ENCODE measurements around the gene SLF2.

The SLF2 gene

GRCh38 chr10:100982916-100983830, 70.4 kb downstream of the SLF2 start:
- no peak for DNase-seq

GRCh38 chr10:100983868-100984671, 71.3 kb downstream of the SLF2 start:
- DNase-seq, result no peak

- DNase-seq, result no peak
Measured at GRCh38 chr10:100984672-100985177, 72.0 kb downstream of the SLF2 start.

- no peak for DNase-seq
Measured at GRCh38 chr10:100985336-100985735, 72.6 kb downstream of the SLF2 start.

GRCh38 chr10:100986623-100986951, 73.8 kb downstream of the SLF2 start:
- no peak for DNase-seq

GRCh38 chr10:100986952-100987684, 74.4 kb downstream of the SLF2 start, which contains the start of the genes MRPL43 and TWNK:
TSS of gene MRPL43 (minus strand) at chr10:100987497. CDS start at chr10:100987443, 54 bp downstream.
TSS of gene TWNK (plus strand) at chr10:100987543. CDS start at chr10:100988211, 668 bp downstream.
- peak; percentile 36 for DNase-seq

- no peak for DNase-seq
Measured at GRCh38 chr10:100987685-100988049, 74.9 kb downstream of the SLF2 start.

- no peak for DNase-seq
Measured at GRCh38 chr10:100988166-100988565, 75.4 kb downstream of the SLF2 start.

GRCh38 chr10:100989088-100989487, 76.3 kb downstream of the SLF2 start:
- DNase-seq, result no peak

- DNase-seq, result peak; percentile 5
Measured at GRCh38 chr10:100993986-100994708, 81.4 kb downstream of the SLF2 start.

GRCh38 chr10:100995181-100995580, 82.4 kb downstream of the SLF2 start:
- no peak for DNase-seq

- DNase-seq, result peak; percentile 21
Measured at GRCh38 chr10:100996678-100997359, 84.1 kb downstream of the SLF2 start.

- DNase-seq, result peak; percentile 35
Measured at GRCh38 chr10:100997360-100998182, 84.8 kb downstream of the SLF2 start.

GRCh38 chr10:100998183-100998990, 85.6 kb downstream of the SLF2 start:
- DNase-seq, result peak; percentile 63

GRCh38 chr10:100998991-100999741, 86.4 kb downstream of the SLF2 start:
- peak; percentile 26 for DNase-seq

- DNase-seq, result no peak
Measured at GRCh38 chr10:100999742-101000126, 87.0 kb downstream of the SLF2 start, which contains the start of gene LZTS2. TSS of gene LZTS2 (plus strand) at chr10:100999808. CDS start at chr10:101002539, 2,731 bp downstream.

GRCh38 chr10:101000127-101000914, 87.6 kb downstream of the SLF2 start:
- DNase-seq, result peak; percentile 16
